H9 (cell line): ENCODE data around the gene UBN1. TPM values are rescaled to one million over a fixed set of nuclear protein-coding genes. Genes with fewer than 3 reads are reported as not detected.

Source experiments
- DNase-seq: peaks from one replicate; pipeline ENCODE4 v3.0.0-alpha.2; 2017
- H2AFZ ChIP-seq: one replicate; pipeline ENCODE4 v1.6.1; 2013; ENCODE audit warnings: mild to moderate bottlenecking, low read length, control low read depth, moderate library complexity
- H2AK5ac ChIP-seq: 2 replicates; pipeline ENCODE4 v1.6.1; 2013; ENCODE audit warnings: low read length, control low read depth, mixed read lengths; ENCODE audit not compliant: insufficient read length
- H2BK120ac ChIP-seq: one replicate; pipeline ENCODE4 v1.6.1; 2013; ENCODE audit warnings: low read depth, mild to moderate bottlenecking, low read length, control low read depth, inconsistent platforms; ENCODE audit not compliant: poor library complexity, severe bottlenecking
- H2BK12ac ChIP-seq: 2 replicates; pipeline ENCODE4 v1.6.1; 2013; ENCODE audit warnings: low read length, control low read depth, mixed read lengths, low read depth; ENCODE audit not compliant: insufficient read length
- H2BK15ac ChIP-seq: 2 replicates; pipeline ENCODE4 v1.6.1; 2013; ENCODE audit warnings: low read depth, low read length, control low read depth
- H2BK20ac ChIP-seq: one replicate; pipeline ENCODE4 v1.6.1; 2013; ENCODE audit warnings: low read depth, mild to moderate bottlenecking, low read length, control low read depth, inconsistent platforms; ENCODE audit not compliant: poor library complexity, severe bottlenecking
- H2BK5ac ChIP-seq: 2 replicates; pipeline ENCODE4 v1.6.1; 2013; ENCODE audit warnings: low read length, control low read depth, mixed read lengths; ENCODE audit not compliant: insufficient read length
- H3K14ac ChIP-seq: 2 replicates; pipeline ENCODE4 v1.6.1; 2013; ENCODE audit warnings: low read length, control low read depth; ENCODE audit not compliant: insufficient read depth
- H3K18ac ChIP-seq: 2 replicates; pipeline ENCODE4 v1.6.1; 2013; ENCODE audit warnings: low read depth, mild to moderate bottlenecking, mixed read lengths, low read length, control low read depth; ENCODE audit not compliant: insufficient read length
- H3K23ac ChIP-seq: 2 replicates; pipeline ENCODE4 v1.6.1; 2013; ENCODE audit warnings: low read length, control low read depth, mixed read lengths, low read depth; ENCODE audit not compliant: insufficient read length
- H3K23me2 ChIP-seq: 2 replicates; pipeline ENCODE4 v1.6.1; 2013; ENCODE audit warnings: low read depth, mild to moderate bottlenecking, mixed read lengths, low read length, control low read depth; ENCODE audit not compliant: insufficient read length, poor library complexity, severe bottlenecking
- H3K27ac ChIP-seq: 2 replicates; pipeline ENCODE4 v1.5.1; 2013; ENCODE audit warnings: low read length, control low read depth, mixed read lengths, low read depth; ENCODE audit not compliant: insufficient read length
- H3K27me3 ChIP-seq: 2 replicates; pipeline ENCODE4 v1.6.1; 2013; ENCODE audit warnings: low read length, control low read depth, inconsistent platforms; ENCODE audit not compliant: insufficient read depth
- H3K4ac ChIP-seq: 2 replicates; pipeline ENCODE4 v1.6.1; 2013; ENCODE audit warnings: low read depth, mild to moderate bottlenecking, control low read depth, inconsistent platforms, low read length, moderate library complexity
- H3K4me1 ChIP-seq: 2 replicates; pipeline ENCODE4 v1.6.1; 2013; ENCODE audit warnings: low read length, control low read depth, inconsistent platforms; ENCODE audit not compliant: insufficient read depth
- H3K4me2 ChIP-seq: 2 replicates; pipeline ENCODE4 v1.6.1; 2013; ENCODE audit warnings: low read length, control low read depth, mixed read lengths; ENCODE audit not compliant: insufficient read length, insufficient read depth
- H3K56ac ChIP-seq: 2 replicates; pipeline ENCODE4 v1.6.1; 2013; ENCODE audit warnings: low read depth, mild to moderate bottlenecking, mixed read lengths, low read length, control low read depth; ENCODE audit not compliant: insufficient read length
- H3K79me1 ChIP-seq: 2 replicates; pipeline ENCODE4 v1.6.1; 2013; ENCODE audit warnings: low read depth, mild to moderate bottlenecking, moderate library complexity, low read length, control low read depth, inconsistent platforms; ENCODE audit not compliant: insufficient read depth, poor library complexity, severe bottlenecking
- H3K79me2 ChIP-seq: 2 replicates; pipeline ENCODE4 v1.6.1; 2013; ENCODE audit warnings: low read length, control low read depth, inconsistent platforms; ENCODE audit not compliant: insufficient read depth
- H3K9ac ChIP-seq: 2 replicates; pipeline ENCODE4 v1.6.1; 2013; ENCODE audit warnings: low read length, control low read depth, mixed read lengths; ENCODE audit not compliant: insufficient read length; ENCODE audit errors: extremely low read depth
- H3K9me3 ChIP-seq: one replicate; pipeline ENCODE4 v1.6.1; 2013; ENCODE audit warnings: low read depth, low read length, inconsistent platforms; ENCODE audit not compliant: control insufficient read depth
- H3T11ph ChIP-seq: one replicate; pipeline ENCODE4 v1.6.1; 2013; ENCODE audit warnings: mild to moderate bottlenecking, low read length, control low read depth, inconsistent platforms
- H4K20me1 ChIP-seq: one replicate; pipeline ENCODE4 v1.6.1; 2013; ENCODE audit not compliant: control insufficient read depth, insufficient read length, insufficient read depth
- H4K5ac ChIP-seq: 2 replicates; pipeline ENCODE4 v1.6.1; 2013; ENCODE audit warnings: low read depth, mild to moderate bottlenecking, mixed read lengths, low read length, control low read depth; ENCODE audit not compliant: insufficient read length
- H4K8ac ChIP-seq: replicated peaks from 2 replicates; pipeline ENCODE4 v1.6.1; 2013; ENCODE audit warnings: low read length, control low read depth, mixed read lengths, low read depth; ENCODE audit not compliant: insufficient read length
- H4K91ac ChIP-seq: 2 replicates; pipeline ENCODE4 v1.6.1; 2013; ENCODE audit warnings: low read depth, mild to moderate bottlenecking, moderate library complexity, mixed read lengths, low read length, control low read depth; ENCODE audit not compliant: insufficient read length
- H3K27ac Mint-ChIP-seq, 3 experiments: 2 replicates in 2 of 3; 3 replicates in 1 of 3; pipeline ENCODE4 v1.8.0; 2020 to 2021; ENCODE audit warnings: mixed read lengths in 3 of 3, mild to moderate bottlenecking in 1 of 3, moderate library complexity in 1 of 3
- H3K27me3 Mint-ChIP-seq: 2 replicates; pipeline ENCODE4 v1.8.0; 2021; ENCODE audit warnings: low read depth, mild to moderate bottlenecking, moderate library complexity, mixed read lengths
- H3K36me3 Mint-ChIP-seq, 3 experiments: 2 replicates in 2 of 3; 3 replicates in 1 of 3; pipeline ENCODE4 v1.8.0; 2020 to 2021; ENCODE audit warnings: low read depth in 3 of 3, mixed read lengths in 3 of 3; ENCODE audit not compliant: insufficient read depth in 1 of 3
- H3K4me1 Mint-ChIP-seq, 2 experiments: 2 replicates each; pipeline ENCODE4 v1.8.0; 2020; ENCODE audit warnings: mixed read lengths in 2 of 2
- H3K4me3 Mint-ChIP-seq, 2 experiments: 2 replicates in 1 of 2; 3 replicates in 1 of 2; pipeline ENCODE4 v1.8.0; 2020 to 2021; ENCODE audit warnings: mild to moderate bottlenecking in 2 of 2, mixed read lengths in 2 of 2, moderate library complexity in 1 of 2
- H3K9me3 Mint-ChIP-seq, 2 experiments: 2 replicates in 1 of 2; 3 replicates in 1 of 2; pipeline ENCODE4 v1.8.0; 2020; ENCODE audit warnings: mild to moderate bottlenecking in 2 of 2, mixed read lengths in 2 of 2, moderate library complexity in 1 of 2
- WGBS: extraction: QIAGEN DNeasy Blood & Tissue Kit; methylation state at CpG from one replicate; pipeline ENCODE4 v1.1.7; 2013; ENCODE audit warnings: missing lambda C conversion rate, low lambda C conversion rate, mixed read lengths; ENCODE audit not compliant: insufficient read length; ENCODE audit errors: extremely low coverage; 5-methylcytosine and 5-hydroxymethylcytosine counted together
- total RNA-seq: library from RNA; stranded (reverse); gene quantifications from 2 replicates; pipeline ENCODE4 v1.2.1, GENCODE V29; 2021
- TF ChIP-seq, protein P1 (sequence below): fragments of 200-600 bp; sonication (generic); conservative IDR thresholded peaks from 3 replicates; pipeline ENCODE4 v1.8.0; 2021; ENCODE audit warnings: antibody characterized with exemption, mild to moderate bottlenecking

UBN1 gene
- total RNA-seq, 1 experiment from 2014 or later, result 55.2 TPM

DNA sequence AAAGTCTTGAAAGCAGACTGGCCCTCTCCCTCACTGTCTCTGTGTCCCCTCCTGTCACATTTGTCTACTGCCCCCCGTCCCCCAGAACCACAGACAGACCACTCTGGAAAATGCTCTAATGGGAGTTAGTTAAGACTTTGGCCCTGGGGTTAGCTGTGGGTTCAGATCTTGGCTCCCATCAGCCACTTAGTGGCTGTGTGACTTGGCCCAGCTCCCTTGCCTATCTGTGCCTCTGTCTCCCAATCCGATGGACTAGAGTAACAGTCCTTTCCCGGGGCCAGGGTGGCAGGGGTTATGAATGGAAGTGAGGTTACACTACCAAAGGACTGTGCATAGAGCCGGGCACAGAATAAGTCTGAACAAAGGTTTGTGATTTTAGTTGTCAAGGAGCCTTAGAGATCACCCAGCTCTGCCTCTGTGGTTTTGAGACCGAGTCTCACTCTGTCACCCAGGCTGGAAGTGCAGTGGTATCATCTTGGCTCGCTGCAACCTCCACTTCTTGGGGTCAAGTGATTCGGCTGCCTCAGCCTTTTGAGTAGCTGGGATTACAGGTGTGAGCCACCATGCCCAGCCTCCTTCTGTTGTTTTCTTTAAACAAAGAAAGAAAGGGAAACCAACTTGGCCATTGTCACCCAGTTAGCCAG lies 66.0 kb downstream of the UBN1 start:
- Histone ChIP-seq H3K18ac (no peak overlapping the region), H2AK5ac (no peak overlapping the region), H3K9ac (no peak overlapping the region), H2BK120ac (no peak overlapping the region), H3K23ac (no peak overlapping the region), H4K20me1 (no peaks in the 10 kb centered on the region), H3K23me2 (no peaks in the 10 kb centered on the region), H4K91ac (no peak overlapping the region), H3K27me3 (no peaks in the 10 kb centered on the region), H2AFZ (no peak overlapping the region), H3K4me1 (no peaks in the 10 kb centered on the region), H3K4ac (no peak overlapping the region), H3T11ph (no peak overlapping the region), H3K4me2 (no peak overlapping the region), H2BK5ac (no peak overlapping the region), H3K56ac (no peak overlapping the region), H3K27ac (no peak overlapping the region), H3K14ac (no peak overlapping the region), H3K79me1 (no peaks in the 10 kb centered on the region), H4K8ac (no peak overlapping the region), H3K79me2 (no peaks in the 10 kb centered on the region), H2BK15ac (no peak overlapping the region), H2BK12ac (no peak overlapping the region), H2BK20ac (no peak overlapping the region), H4K5ac (no peak overlapping the region), H3K9me3 (no peaks in the 10 kb centered on the region)
- H3K4me1 Mint-ChIP-seq, result peaks cover 5 to 10% of the 10 kb centered on the region in 2 experiments
- DNase-seq, result no peak
- H3K27ac Mint-ChIP-seq, result no peak overlapping the region; a peak in 1 of 7 replicates
- no peak overlapping the region for H3K4me3 Mint-ChIP-seq
- no peaks in the 10 kb centered on the region for H3K36me3 Mint-ChIP-seq
- no peaks in the 10 kb centered on the region for H3K27me3 Mint-ChIP-seq
- WGBS, result no CpG with 5 or more reads among the region's 7 CpGs
- no peaks in the 10 kb centered on the region for H3K9me3 Mint-ChIP-seq
- TF ChIP-seq, protein P1, sequence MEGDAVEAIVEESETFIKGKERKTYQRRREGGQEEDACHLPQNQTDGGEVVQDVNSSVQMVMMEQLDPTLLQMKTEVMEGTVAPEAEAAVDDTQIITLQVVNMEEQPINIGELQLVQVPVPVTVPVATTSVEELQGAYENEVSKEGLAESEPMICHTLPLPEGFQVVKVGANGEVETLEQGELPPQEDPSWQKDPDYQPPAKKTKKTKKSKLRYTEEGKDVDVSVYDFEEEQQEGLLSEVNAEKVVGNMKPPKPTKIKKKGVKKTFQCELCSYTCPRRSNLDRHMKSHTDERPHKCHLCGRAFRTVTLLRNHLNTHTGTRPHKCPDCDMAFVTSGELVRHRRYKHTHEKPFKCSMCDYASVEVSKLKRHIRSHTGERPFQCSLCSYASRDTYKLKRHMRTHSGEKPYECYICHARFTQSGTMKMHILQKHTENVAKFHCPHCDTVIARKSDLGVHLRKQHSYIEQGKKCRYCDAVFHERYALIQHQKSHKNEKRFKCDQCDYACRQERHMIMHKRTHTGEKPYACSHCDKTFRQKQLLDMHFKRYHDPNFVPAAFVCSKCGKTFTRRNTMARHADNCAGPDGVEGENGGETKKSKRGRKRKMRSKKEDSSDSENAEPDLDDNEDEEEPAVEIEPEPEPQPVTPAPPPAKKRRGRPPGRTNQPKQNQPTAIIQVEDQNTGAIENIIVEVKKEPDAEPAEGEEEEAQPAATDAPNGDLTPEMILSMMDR, result no peak
